GM21717 (cell line): ENCODE results near the gene API5.
A peak's percentile ranks its signal among the peaks of the same experiment; 100 is the strongest.

Experiments
- ATAC-seq: cut with Tn5 transposase; IDR thresholded peaks from one replicate; pipeline ENCODE4 v1.9.1; 2021; ENCODE audit warnings: mild to moderate bottlenecking, moderate library complexity; ENCODE audit not compliant: unreplicated experiment

Gene API5

DNA sequence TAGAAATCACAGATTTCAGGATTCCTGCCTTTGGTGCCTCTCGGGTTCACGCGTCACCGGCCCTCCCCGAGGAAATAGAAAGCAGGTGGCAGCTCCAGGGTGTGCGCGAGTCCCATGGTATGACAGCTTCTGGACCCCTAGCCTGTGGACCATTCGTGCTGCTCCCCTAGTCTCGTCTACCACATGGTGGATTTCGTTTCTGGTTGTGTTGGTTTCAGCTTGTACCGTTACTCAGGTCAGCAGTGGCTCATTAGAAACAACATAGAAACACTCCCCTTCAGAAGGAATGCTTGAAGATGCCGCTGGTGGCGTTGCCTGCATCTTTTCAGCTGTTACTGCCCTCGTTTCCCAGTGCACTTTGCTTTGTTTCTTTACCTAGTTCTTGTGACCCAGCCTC lies 47.6 kb downstream of the API5 start:
- ATAC-seq = peak; percentile 59

DNA sequence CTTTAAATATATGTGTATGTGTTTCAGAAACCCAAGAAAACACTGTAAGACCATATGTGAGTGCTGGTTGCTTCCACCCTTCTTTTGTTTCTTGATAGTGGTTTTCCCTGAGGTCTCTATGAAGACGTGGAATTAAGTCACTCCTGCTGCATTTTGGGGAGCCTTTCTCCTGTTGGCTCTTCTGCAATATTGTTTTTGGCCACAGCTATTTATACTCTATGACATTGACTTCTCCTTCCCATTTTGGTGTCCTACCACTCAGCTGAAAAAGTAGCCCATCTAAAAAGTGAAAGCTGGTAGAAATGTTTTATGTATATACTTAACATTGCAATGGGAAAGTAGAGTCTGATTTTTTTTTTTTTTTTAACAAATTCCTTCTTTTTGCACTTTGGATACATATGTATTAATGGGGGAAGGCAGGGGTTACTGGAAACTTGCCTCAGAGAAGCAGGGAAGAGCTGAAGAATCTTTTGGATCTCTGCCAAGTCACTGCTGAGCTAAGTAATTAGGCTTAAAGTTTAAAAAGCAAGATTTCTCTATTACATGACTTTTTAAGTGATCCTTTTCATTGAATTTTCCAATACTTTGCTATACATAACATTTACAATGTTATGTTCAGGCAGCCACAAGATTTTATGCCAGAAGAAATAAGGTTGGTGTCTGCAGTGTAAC lies 48.7 kb downstream of the API5 start:
- ATAC-seq = no peak

DNA sequence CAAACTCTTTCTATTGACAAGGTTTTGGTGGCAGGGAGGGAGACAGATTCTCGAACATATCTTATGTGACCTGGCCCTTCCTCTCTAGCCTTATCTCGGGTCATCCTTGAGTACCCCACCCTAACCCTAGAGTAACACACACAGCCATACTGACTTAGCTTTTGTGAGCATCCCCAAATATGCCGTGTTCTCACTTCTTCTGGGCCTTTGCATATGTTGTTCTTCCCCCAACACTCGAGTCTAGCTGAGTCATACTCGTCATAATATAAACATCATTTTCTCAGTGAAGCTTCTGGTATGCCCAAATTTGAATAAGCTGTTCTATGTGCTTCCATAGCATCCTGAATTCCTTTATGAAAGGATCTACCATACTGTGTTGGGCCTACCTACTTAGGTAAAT lies 54.9 kb downstream of the API5 start:
- ATAC-seq = no peak

- ATAC-seq = no peak
Observed at GRCh38 chr11:43367382-43368178, 55.8 kb downstream of the API5 start.

GRCh38 chr11:43376065-43376464 lies 64.3 kb downstream of the API5 start:
- no peak for ATAC-seq

DNA sequence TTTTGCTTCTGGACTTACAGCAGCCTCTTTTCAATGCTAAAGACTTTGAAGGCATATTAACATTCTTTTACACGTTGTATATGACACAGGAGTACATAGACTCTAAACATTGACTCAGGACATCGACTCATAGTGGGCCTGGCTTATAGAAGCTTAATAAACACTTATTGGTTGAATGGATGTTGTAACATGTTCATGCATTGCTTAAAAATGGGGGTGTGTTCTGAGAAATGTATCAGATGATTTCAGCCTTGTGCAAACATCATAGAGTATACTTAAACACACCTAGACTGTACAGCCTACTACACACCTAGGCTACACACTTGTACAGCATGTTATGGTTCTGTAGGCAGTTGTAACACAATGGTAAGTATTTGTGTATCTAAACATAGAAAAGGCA lies 64.8 kb downstream of the API5 start:
- ATAC-seq = no peak

DNA sequence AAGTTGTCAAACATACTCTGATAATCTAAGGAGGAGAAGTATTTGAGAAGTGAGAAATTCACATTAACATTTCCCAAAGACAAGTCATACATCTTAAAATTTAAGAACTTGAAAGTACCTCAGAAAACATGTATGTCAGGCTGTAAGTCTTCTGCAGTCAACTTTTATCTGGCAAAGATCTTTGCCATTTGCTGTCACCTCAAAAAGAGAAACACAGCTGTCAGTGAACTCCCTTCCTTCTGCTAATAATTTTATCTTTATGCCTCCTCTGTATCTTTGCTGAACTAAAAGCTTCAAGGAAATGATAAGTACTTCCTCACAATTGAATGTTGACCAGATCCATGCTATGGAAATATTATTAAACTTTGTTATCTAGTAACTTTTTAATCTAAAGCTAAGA lies 65.6 kb downstream of the API5 start:
- ATAC-seq = no peak

- ATAC-seq = no peak
Observed at GRCh38 chr11:43378897-43379296, 67.1 kb downstream of the API5 start.

- no peak for ATAC-seq
Observed at GRCh38 chr11:43381802-43382201, 70.0 kb downstream of the API5 start.

GRCh38 chr11:43382614-43383013 lies 70.8 kb downstream of the API5 start:
- ATAC-seq = no peak

DNA sequence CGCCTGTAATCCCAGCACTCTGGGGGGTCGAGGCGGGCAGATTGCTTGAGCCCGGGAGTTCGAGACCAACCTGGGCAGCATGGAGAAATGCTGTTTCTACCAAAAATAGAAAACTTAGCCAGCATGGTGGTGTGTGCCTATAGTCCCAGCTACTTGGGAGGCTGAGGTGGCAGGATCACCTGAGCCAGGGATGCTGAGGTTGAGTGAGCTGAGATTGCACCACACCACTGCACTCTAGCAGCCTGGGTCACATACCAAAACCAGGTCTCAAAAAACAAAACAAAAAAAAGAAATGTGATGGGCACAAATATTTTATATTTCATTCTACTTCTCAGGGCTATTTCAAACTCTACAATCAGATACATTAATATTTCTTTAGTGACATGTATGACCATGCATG lies 72.6 kb downstream of the API5 start:
- no peak for ATAC-seq

GRCh38 chr11:43392713-43393112 lies 80.9 kb downstream of the API5 start:
- ATAC-seq = no peak

GRCh38 chr11:43393765-43394355 lies 82.1 kb downstream of the API5 start:
- ATAC-seq = no peak
